ENCODE data around the gene PPP1R15B. TPM values are rescaled to one million over a fixed set of nuclear protein-coding genes. Genes with fewer than 3 reads are reported as not detected.

The PPP1R15B gene
- total RNA-seq, 1 experiment from 2014 or later, result 52.5 TPM

- Histone ChIP-seq H3K9me3 (ENCODE audit: low read depth, low read length, poor library complexity, severe bottlenecking) (no peaks in the 10 kb centered on the region), H3K27me3 (replicated peaks; ENCODE audit: insufficient read depth, low read depth, low read length, poor library complexity) (no peaks in the 10 kb centered on the region), H3K4me3 (ENCODE audit: low read depth, low read length, poor library complexity, severe bottlenecking) (no peak overlapping the region), H3K36me3 (ENCODE audit: insufficient read depth, low read length, poor library complexity, severe bottlenecking) (no peaks in the 10 kb centered on the region), H3K4me1 (ENCODE audit: insufficient read depth, low read length, poor library complexity, severe bottlenecking) (peaks cover 32% of the 10 kb centered on the region), H3K27ac (ENCODE audit: low read depth, low read length, poor library complexity, severe bottlenecking) (peak overlapping the region; percentile 62)
- DNase-seq (ENCODE audit: low spot score), result no peak
- intact Hi-C loops (cut with micrococcal nuclease; ENCODE audit: unreplicated experiment), result no loop called here
- no TSS peak for BruUV-seq (replicated peaks)
- ChIA-PET CTCF (no interaction called here), POLR2A (ENCODE audit: low non-redundant PET) (no interaction called here)
- TF ChIP-seq EZH2 (IDR thresholded peaks at IDR 0.05; ENCODE audit: borderline replicate concordance, low read depth, low read length, poor library complexity, severe bottlenecking) (no peak), CTCF (conservative IDR thresholded peaks at IDR 0.05; ENCODE audit: low read depth, low read length) (no peak)
These were observed 6.8 kb upstream of the PPP1R15B start for GRCh38 chr1:204418174-204419063.

- DNase-seq (ENCODE audit: low spot score), result peak; percentile 93
- BruUV-seq (replicated peaks), result TSS peak; percentile 91
- POLR2A ChIA-PET (ENCODE audit: low non-redundant PET), result interaction anchor here (1.0 kb wide), 1 partner anchor 99 kb away, joined by 3 read pairs; the partner anchor contains the start of gene MDM4
- TF ChIP-seq CTCF (conservative IDR thresholded peaks at IDR 0.05; ENCODE audit: low read depth, low read length), result no peak
- no peak for TF ChIP-seq EZH2 (IDR thresholded peaks at IDR 0.05; ENCODE audit: borderline replicate concordance, low read depth, low read length, poor library complexity, severe bottlenecking)
- H3K27me3 ChIP-seq (replicated peaks; ENCODE audit: insufficient read depth, low read depth, low read length, poor library complexity), result no peaks in the 10 kb centered on the region
- H3K36me3 ChIP-seq (ENCODE audit: insufficient read depth, low read length, poor library complexity, severe bottlenecking), result no peaks in the 10 kb centered on the region
- intact Hi-C loops (cut with micrococcal nuclease; ENCODE audit: unreplicated experiment), result no loop called here
- H3K9me3 ChIP-seq (ENCODE audit: low read depth, low read length, poor library complexity, severe bottlenecking), result no peaks in the 10 kb centered on the region
- peak overlapping the region; percentile 6 for H3K4me3 ChIP-seq (ENCODE audit: low read depth, low read length, poor library complexity, severe bottlenecking)
- H3K27ac ChIP-seq (ENCODE audit: low read depth, low read length, poor library complexity, severe bottlenecking), result peak overlapping the region; percentile 62
- peaks cover 32% of the 10 kb centered on the region for H3K4me1 ChIP-seq (ENCODE audit: insufficient read depth, low read length, poor library complexity, severe bottlenecking)
- CTCF ChIA-PET, result interaction anchor here (0.5 to 1.2 kb wide), 4 partner anchors 13 to 31 kb away, joined by 3 to 9 read pairs (median 3); no protein-coding TSS in a partner anchor
These were observed 5.7 kb upstream of the PPP1R15B start for GRCh38 chr1:204417074-204417997.

GRCh38 chr1:204416589-204417073 is 5.0 kb upstream of the PPP1R15B start:
- H3K4me3 ChIP-seq (ENCODE audit: low read depth, low read length, poor library complexity, severe bottlenecking), result no peak overlapping the region
- DNase-seq (ENCODE audit: low spot score), result no peak
- ChIA-PET POLR2A (ENCODE audit: low non-redundant PET) (interaction anchor here (1.0 kb wide), 1 partner anchor 100 kb away, joined by 3 read pairs; the partner anchor contains the start of gene MDM4), CTCF (interaction anchor here (0.6 to 1.2 kb wide), 2 partner anchors 14 to 29 kb away, joined by 3 to 9 read pairs; no protein-coding TSS in a partner anchor)
- peaks cover 32% of the 10 kb centered on the region for H3K4me1 ChIP-seq (ENCODE audit: insufficient read depth, low read length, poor library complexity, severe bottlenecking)
- no TSS peak for BruUV-seq (replicated peaks)
- H3K9me3 ChIP-seq (ENCODE audit: low read depth, low read length, poor library complexity, severe bottlenecking), result no peaks in the 10 kb centered on the region
- no peaks in the 10 kb centered on the region for H3K36me3 ChIP-seq (ENCODE audit: insufficient read depth, low read length, poor library complexity, severe bottlenecking)
- peak overlapping the region; percentile 62 for H3K27ac ChIP-seq (ENCODE audit: low read depth, low read length, poor library complexity, severe bottlenecking)
- H3K27me3 ChIP-seq (replicated peaks; ENCODE audit: insufficient read depth, low read depth, low read length, poor library complexity), result no peaks in the 10 kb centered on the region
- TF ChIP-seq EZH2 (IDR thresholded peaks at IDR 0.05; ENCODE audit: borderline replicate concordance, low read depth, low read length, poor library complexity, severe bottlenecking) (no peak), CTCF (conservative IDR thresholded peaks at IDR 0.05; ENCODE audit: low read depth, low read length) (no peak)
- intact Hi-C loops (cut with micrococcal nuclease; ENCODE audit: unreplicated experiment), result no loop called here

Measured in A673 (cell line).